IMR-90 (cell line): ENCODE results near the gene NLGN1. TPM values are rescaled to one million over a fixed set of nuclear protein-coding genes. Genes with fewer than 3 reads are reported as not detected.

Experiments
- ATAC-seq: fragments of 200-7000 bp; cut with Tn5 transposase; 2 replicates; pipeline ENCODE4 v1.9.1; 2020; ENCODE audit warnings: low read depth, mild to moderate bottlenecking, moderate library complexity
- BruUV-seq: library from RNA; stranded (reverse); fragments of 400-500 nt; replicated peaks from 2 replicates; lab custom pipeline; 2021; lab: Mats Ljungman, UMichigan
- CTCF ChIA-PET: fragments of 300-600 bp; formaldehyde crosslinking; extraction: SDS; loops from one replicate; lab custom pipeline; 2021; ENCODE audit warnings: antibody characterized with exemption; lab: Yijun Ruan, JAX
- POLR2A ChIA-PET: fragments of 300-600 bp; sonication (Branson Sonifier 250); formaldehyde crosslinking; loops from one replicate; lab custom pipeline; 2022; ENCODE audit warnings: antibody characterized with exemption; ENCODE audit not compliant: unreplicated experiment; lab: Charles Lee
- DNase-seq: peaks from one replicate; pipeline ENCODE4 v3.0.0; 2013
- H2AFZ ChIP-seq: replicated peaks from 2 replicates; pipeline ENCODE3; 2013; ENCODE audit warnings: low read length, mild to moderate bottlenecking; ENCODE audit not compliant: poor library complexity
- H2AK5ac ChIP-seq: 2 replicates; pipeline ENCODE4 v1.6.1; 2013; ENCODE audit warnings: low read depth, low read length, inconsistent platforms
- H2AK9ac ChIP-seq: replicated peaks from 2 replicates; pipeline ENCODE3; 2013; ENCODE audit warnings: mild to moderate bottlenecking, low read depth, low read length, moderate library complexity; ENCODE audit not compliant: poor library complexity
- H2BK120ac ChIP-seq: 2 replicates; pipeline ENCODE4 v1.6.1; 2013; ENCODE audit warnings: low read depth, low read length, inconsistent platforms
- H2BK15ac ChIP-seq: 3 replicates; pipeline ENCODE4 v1.6.1; 2013; ENCODE audit warnings: low read depth, low read length, inconsistent platforms
- H2BK20ac ChIP-seq: 2 replicates; pipeline ENCODE4 v1.6.1; 2013; ENCODE audit warnings: low read depth, mild to moderate bottlenecking, inconsistent platforms, low read length, moderate library complexity
- H2BK5ac ChIP-seq: 2 replicates; pipeline ENCODE4 v1.6.1; 2013; ENCODE audit warnings: mild to moderate bottlenecking, low read depth, low read length, inconsistent platforms; ENCODE audit not compliant: poor library complexity, severe bottlenecking
- H3K14ac ChIP-seq: replicated peaks from 2 replicates; pipeline ENCODE4 v1.6.1; 2013; ENCODE audit warnings: low read depth, low read length, inconsistent platforms
- H3K18ac ChIP-seq: 2 replicates; pipeline ENCODE4 v1.6.1; 2013; ENCODE audit warnings: low read depth, low read length, control low read depth
- H3K23ac ChIP-seq: 2 replicates; pipeline ENCODE4 v1.6.1; 2013; ENCODE audit warnings: low read depth, low read length, inconsistent platforms
- H3K27ac ChIP-seq: 2 replicates; pipeline ENCODE4 v1.5.1; 2013; ENCODE audit warnings: mild to moderate bottlenecking, control low read depth, low read length; ENCODE audit not compliant: insufficient read depth
- H3K27me3 ChIP-seq: 2 replicates; pipeline ENCODE4 v1.6.1; 2013; ENCODE audit warnings: low read length; ENCODE audit not compliant: control insufficient read depth, insufficient read depth
- H3K36me3 ChIP-seq: 2 replicates; pipeline ENCODE4 v1.6.1; 2013; ENCODE audit warnings: low read length, mixed read lengths; ENCODE audit not compliant: control insufficient read depth, insufficient read depth
- H3K4ac ChIP-seq: 2 replicates; pipeline ENCODE4 v1.6.1; 2013; ENCODE audit warnings: low read depth, low read length, inconsistent platforms
- H3K4me1 ChIP-seq: 2 replicates; pipeline ENCODE4 v1.6.1; 2013; ENCODE audit warnings: low read length, mixed read lengths; ENCODE audit not compliant: control insufficient read depth, insufficient read depth
- H3K4me2 ChIP-seq: 2 replicates; pipeline ENCODE4 v1.6.1; 2013; ENCODE audit warnings: low read depth, mild to moderate bottlenecking, control low read depth, low read length, moderate library complexity
- H3K4me3 ChIP-seq: 2 replicates; pipeline ENCODE4 v1.5.1; 2013; ENCODE audit warnings: low read depth, mild to moderate bottlenecking, control low read depth, low read length, moderate library complexity; ENCODE audit not compliant: insufficient read depth
- H3K56ac ChIP-seq: 2 replicates; pipeline ENCODE4 v1.6.1; 2013; ENCODE audit warnings: low read length, inconsistent platforms; ENCODE audit not compliant: insufficient read depth; ENCODE audit errors: extremely low read depth
- H3K79me1 ChIP-seq, 2 experiments: 2 replicates each; pipeline ENCODE4 v1.6.1; 2013; ENCODE audit warnings: low read length in 2 of 2, inconsistent platforms in 1 of 2, low read depth in 1 of 2
- H3K9ac ChIP-seq: 2 replicates; pipeline ENCODE4 v1.6.1; 2013; ENCODE audit warnings: low read depth, low read length, control low read depth
- H3K9me1 ChIP-seq: 2 replicates; pipeline ENCODE4 v1.6.1; 2013; ENCODE audit warnings: low read length, inconsistent platforms; ENCODE audit not compliant: insufficient read depth
- H3K9me3 ChIP-seq: 2 replicates; pipeline ENCODE4 v1.6.1; 2013; ENCODE audit warnings: low read length; ENCODE audit not compliant: control insufficient read depth, insufficient read depth
- H4K20me1 ChIP-seq: 2 replicates; pipeline ENCODE4 v1.6.1; 2013; ENCODE audit warnings: low read length, inconsistent platforms; ENCODE audit not compliant: insufficient read depth
- H4K5ac ChIP-seq: 2 replicates; pipeline ENCODE4 v1.6.1; 2013; ENCODE audit warnings: mild to moderate bottlenecking, low read depth, low read length, control low read depth
- H4K8ac ChIP-seq, 2 experiments: 2 replicates each; pipeline ENCODE4 v1.6.1; 2013; ENCODE audit warnings: low read depth in 2 of 2, low read length in 2 of 2, control low read depth in 1 of 2, inconsistent platforms in 1 of 2
- H4K91ac ChIP-seq: 2 replicates; pipeline ENCODE4 v1.6.1; 2013; ENCODE audit warnings: low read depth, low read length, inconsistent platforms; ENCODE audit not compliant: insufficient read depth
- BHLHE40 ChIP-seq: fragments of 150-350 bp; IDR thresholded peaks from 2 replicates; pipeline ENCODE4 v1.6.1; 2016; ENCODE audit warnings: mild to moderate bottlenecking, low read depth, low read length
- CEBPB ChIP-seq: IDR thresholded peaks from 2 replicates; pipeline ENCODE4 v1.6.1; 2012; ENCODE audit warnings: low read depth, low read length, improper control_type of control experiment
- POLR2A ChIP-seq: IDR thresholded peaks from 2 replicates; pipeline ENCODE4 v1.6.1; 2012; ENCODE audit warnings: mild to moderate bottlenecking, low read depth, low read length
- RCOR1 ChIP-seq: IDR thresholded peaks from 2 replicates; pipeline ENCODE4 v1.6.1; 2012; ENCODE audit warnings: mild to moderate bottlenecking, low read length, improper control_type of control experiment; ENCODE audit not compliant: insufficient replicate concordance
- RFX5 ChIP-seq: IDR thresholded peaks from 2 replicates; pipeline ENCODE4 v1.8.0; 2012; ENCODE audit warnings: low read depth, mild to moderate bottlenecking, low read length, moderate library complexity
- WGBS, 2 experiments: methylation state at CpG; one replicate each; pipeline versions ENCODE4 v1.1.5 to v1.1.7; 2013; ENCODE audit warnings: missing lambda C conversion rate in 2 of 2; ENCODE audit not compliant: insufficient read length in 1 of 2; ENCODE audit errors: extremely low coverage in 2 of 2; 5-methylcytosine and 5-hydroxymethylcytosine counted together
- dilution Hi-C: fragments of 300-500 bp; cut with HindIII; formaldehyde crosslinking; loops from one replicate; pipeline ENCODE4 v1.14.3; 2018; ENCODE audit warnings: low sequenced_read_pairs; ENCODE audit not compliant: unreplicated experiment
- in situ Hi-C: fragments of 300-500 bp; cut with MboI; formaldehyde crosslinking; loops from 3 replicates; pipeline ENCODE4 v1.14.3; 2019; ENCODE audit warnings: low sequenced_read_pairs, inconsistent platforms, mixed read lengths
- intact Hi-C: fragments of 100-400 bp; cut with micrococcal nuclease; formaldehyde crosslinking; loops from 2 replicates; pipeline ENCODE4 v1.10.0; 2022
- polyA plus RNA-seq, 3 experiments: library from polyadenylated mRNA; depleted of rRNA; stranded (reverse); fragments of >200 nt; gene quantifications; 2 replicates each; pipeline ENCODE4 v1.2.3, GENCODE V29; 2012; ENCODE audit warnings: low replicate concordance in 1 of 3
- total RNA-seq: library from RNA; depleted of rRNA; stranded (reverse); fragments of >200 nt; gene quantifications from 2 replicates; pipeline ENCODE4 v1.2.3, GENCODE V29; 2012

The NLGN1 gene
- total and polyA plus RNA-seq, 2 of the 4 experiments (the other 2 are of a cell fraction) = 1.8 to 12.5 TPM

DNA sequence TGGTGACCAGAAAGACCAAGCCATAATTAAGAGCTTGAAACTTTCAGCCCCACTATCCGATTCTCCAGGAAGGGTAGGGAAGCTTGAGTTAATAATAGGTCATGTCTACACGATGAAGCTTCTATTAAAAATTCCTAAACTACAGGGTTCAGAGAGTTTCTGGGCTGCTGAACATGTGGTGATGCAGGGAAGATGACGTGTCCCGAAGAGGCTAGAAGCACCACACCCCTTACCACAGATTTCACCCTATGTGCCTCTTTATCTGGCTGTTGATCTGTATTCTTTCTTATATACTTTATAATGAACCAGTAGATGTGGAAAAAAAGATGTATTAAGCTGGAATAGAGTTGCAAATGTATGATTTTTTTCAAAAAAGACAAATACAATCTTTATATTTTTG is 473.4 kb downstream of the NLGN1 start:
- Histone ChIP-seq H2AK9ac (no peak overlapping the region), H3K18ac (no peak overlapping the region), H3K27me3 (no peaks in the 10 kb centered on the region), H3K23ac (no peak overlapping the region), H3K9ac (no peak overlapping the region), H2AK5ac (no peak overlapping the region), H2BK120ac (no peak overlapping the region), H3K4ac (no peak overlapping the region), H4K20me1 (no peaks in the 10 kb centered on the region), H3K14ac (no peak overlapping the region), H2AFZ (no peak overlapping the region), H3K56ac (no peak overlapping the region), H3K36me3 (no peaks in the 10 kb centered on the region), H2BK20ac (no peak overlapping the region), H2BK15ac (no peak overlapping the region), H4K8ac (no peak overlapping the region), H3K4me1 (no peaks in the 10 kb centered on the region), H2BK5ac (no peak overlapping the region), H4K5ac (no peak overlapping the region), H3K9me3 (no peaks in the 10 kb centered on the region), H3K4me2 (no peak overlapping the region), H3K27ac (no peak overlapping the region), H3K79me1 (no peaks in the 10 kb centered on the region), H3K4me3 (no peak overlapping the region), H4K91ac (no peak overlapping the region), H3K9me1 (no peaks in the 10 kb centered on the region)
- DNase-seq (no peak), ATAC-seq (no peak)
- TF ChIP-seq RCOR1 (no peak), POLR2A (no peak), CEBPB (no peak), RFX5 (no peak), BHLHE40 (no peak)
- no TSS peak for BruUV-seq
- ChIA-PET POLR2A (interaction anchor here (0.6 kb wide), 1 partner anchor 263 kb away, joined by 4 read pairs; no protein-coding TSS in a partner anchor), CTCF (interaction anchor here (0.8 to 0.9 kb wide), 2 partner anchors 11 to 15 kb away, joined by 3 read pairs; no protein-coding TSS in a partner anchor)
- in situ Hi-C loops = no loop called here
- no CpG with 5 or more reads among the region's 4 CpGs for WGBS, 2 experiments
- intact Hi-C loops = no loop called here
- dilution Hi-C loops = no loop called here
